ENCODE data around the gene C10orf62.

The C10orf62 gene

DNA sequence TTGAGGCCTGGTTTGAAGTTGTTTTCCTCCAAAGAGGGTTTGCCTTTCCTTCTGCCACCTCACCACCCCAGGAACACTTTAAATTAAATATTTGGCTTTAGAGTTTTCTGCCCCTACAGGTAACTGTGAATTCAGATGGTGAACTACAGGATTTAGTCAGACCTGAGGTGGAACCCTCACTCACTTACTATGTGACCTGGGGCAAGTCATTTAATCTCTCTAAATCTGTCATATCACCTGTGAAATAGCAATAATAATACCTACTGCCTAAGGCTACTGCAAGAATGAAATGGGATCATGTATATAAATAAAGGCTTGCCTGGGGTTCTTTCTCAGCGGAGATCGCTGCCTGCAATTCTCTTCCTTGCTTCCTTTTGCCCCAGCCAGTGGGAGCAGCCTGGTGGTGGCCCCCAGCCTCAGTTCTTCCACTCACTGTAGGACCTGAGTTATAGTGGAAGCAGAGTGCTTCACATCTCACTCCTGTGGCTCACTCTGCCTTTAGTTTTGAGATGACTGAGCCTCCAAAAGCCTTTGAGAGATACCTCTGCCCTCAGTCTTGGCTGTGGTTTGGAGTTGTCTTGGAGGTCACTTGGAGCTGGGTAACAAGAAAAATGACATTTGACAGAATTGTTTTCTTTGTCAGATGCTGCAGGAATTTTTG is 23.1 kb upstream of the C10orf62 start:
- no peak for DNase-seq

DNA sequence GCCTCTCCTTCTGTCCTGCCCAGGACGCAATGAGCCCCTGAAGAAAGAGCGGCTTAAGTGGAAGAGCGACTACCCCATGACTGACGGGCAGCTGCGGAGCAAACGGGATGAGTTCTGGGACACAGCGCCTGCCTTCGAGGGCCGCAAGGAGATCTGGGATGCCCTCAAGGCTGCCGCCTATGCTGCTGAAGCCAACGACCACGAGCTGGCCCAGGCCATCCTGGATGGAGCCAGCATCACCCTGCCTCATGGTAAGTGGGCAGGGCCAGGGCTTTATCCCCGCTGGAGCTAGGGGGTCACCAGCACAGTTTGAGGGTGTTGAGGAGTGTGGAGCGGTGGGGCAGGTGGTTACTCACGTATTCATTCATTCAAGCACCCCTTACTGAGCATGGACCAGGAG is 21.6 kb upstream of the C10orf62 start:
- Histone ChIP-seq H3K27me3 (replicated peaks; ENCODE audit: control insufficient read depth, insufficient read depth, low read length, poor library complexity, severe bottlenecking) (no peaks in the 10 kb centered on the region), H3K4me3 (ENCODE audit: insufficient read depth, low read depth, low read length, poor library complexity, severe bottlenecking) (no peak overlapping the region), H3K4me1 (ENCODE audit: control insufficient read depth, insufficient read depth, low read length, poor library complexity, severe bottlenecking) (no peaks in the 10 kb centered on the region), H3K27ac (ENCODE audit: insufficient read depth, low read length, poor library complexity, severe bottlenecking) (no peak overlapping the region), H3K36me3 (ENCODE audit: control insufficient read depth, insufficient read depth, low read length) (no peaks in the 10 kb centered on the region), H3K9me3 (ENCODE audit: control insufficient read depth, low read length) (no peaks in the 10 kb centered on the region)
- DNase-seq = no peak

More for the DNA sequence above, 23.1 kb upstream of the C10orf62 start:
- Histone ChIP-seq H3K9me3 (ENCODE audit: control insufficient read depth, low read length) (no peaks in the 10 kb centered on the region), H3K27me3 (replicated peaks; ENCODE audit: control insufficient read depth, insufficient read depth, low read length, poor library complexity, severe bottlenecking) (no peaks in the 10 kb centered on the region), H3K4me1 (ENCODE audit: control insufficient read depth, insufficient read depth, low read length, poor library complexity, severe bottlenecking) (no peaks in the 10 kb centered on the region), H3K27ac (ENCODE audit: insufficient read depth, low read length, poor library complexity, severe bottlenecking) (no peak overlapping the region), H3K4me3 (ENCODE audit: insufficient read depth, low read depth, low read length, poor library complexity, severe bottlenecking) (no peak overlapping the region), H3K36me3 (ENCODE audit: control insufficient read depth, insufficient read depth, low read length) (no peaks in the 10 kb centered on the region)

DNA sequence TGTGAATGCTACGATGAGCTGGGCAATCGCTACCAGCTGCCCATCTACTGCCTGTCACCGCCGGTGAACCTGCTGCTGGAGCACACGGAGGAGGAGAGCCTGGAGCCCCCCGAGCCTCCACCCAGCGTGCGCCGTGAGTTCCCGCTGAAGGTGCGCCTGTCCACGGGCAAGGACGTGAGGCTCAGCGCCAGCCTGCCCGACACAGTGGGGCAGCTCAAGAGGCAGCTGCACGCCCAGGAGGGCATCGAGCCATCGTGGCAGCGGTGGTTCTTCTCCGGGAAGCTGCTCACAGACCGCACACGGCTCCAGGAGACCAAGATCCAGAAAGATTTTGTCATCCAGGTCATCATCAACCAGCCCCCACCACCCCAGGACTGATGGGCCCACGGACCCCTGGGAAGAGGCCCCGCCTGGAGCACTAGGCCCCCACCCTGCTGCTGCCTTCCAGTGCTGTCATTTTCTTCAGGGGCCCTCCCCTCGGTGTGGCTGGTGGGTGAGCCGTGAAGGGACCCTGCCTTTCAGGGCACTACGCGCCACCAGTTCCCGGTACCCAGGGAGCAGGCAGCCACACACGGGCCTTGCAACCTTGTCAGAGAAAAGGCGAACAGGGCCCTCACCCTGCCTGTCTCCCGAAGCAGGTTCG is 19.3 kb upstream of the C10orf62 start:
- Histone ChIP-seq H3K27ac (ENCODE audit: insufficient read depth, low read length, poor library complexity, severe bottlenecking) (no peak overlapping the region), H3K4me1 (ENCODE audit: control insufficient read depth, insufficient read depth, low read length, poor library complexity, severe bottlenecking) (no peaks in the 10 kb centered on the region), H3K36me3 (ENCODE audit: control insufficient read depth, insufficient read depth, low read length) (no peaks in the 10 kb centered on the region), H3K9me3 (ENCODE audit: control insufficient read depth, low read length) (no peaks in the 10 kb centered on the region), H3K27me3 (replicated peaks; ENCODE audit: control insufficient read depth, insufficient read depth, low read length, poor library complexity, severe bottlenecking) (no peaks in the 10 kb centered on the region), H3K4me3 (ENCODE audit: insufficient read depth, low read depth, low read length, poor library complexity, severe bottlenecking) (no peak overlapping the region)
- no peak for DNase-seq

DNA sequence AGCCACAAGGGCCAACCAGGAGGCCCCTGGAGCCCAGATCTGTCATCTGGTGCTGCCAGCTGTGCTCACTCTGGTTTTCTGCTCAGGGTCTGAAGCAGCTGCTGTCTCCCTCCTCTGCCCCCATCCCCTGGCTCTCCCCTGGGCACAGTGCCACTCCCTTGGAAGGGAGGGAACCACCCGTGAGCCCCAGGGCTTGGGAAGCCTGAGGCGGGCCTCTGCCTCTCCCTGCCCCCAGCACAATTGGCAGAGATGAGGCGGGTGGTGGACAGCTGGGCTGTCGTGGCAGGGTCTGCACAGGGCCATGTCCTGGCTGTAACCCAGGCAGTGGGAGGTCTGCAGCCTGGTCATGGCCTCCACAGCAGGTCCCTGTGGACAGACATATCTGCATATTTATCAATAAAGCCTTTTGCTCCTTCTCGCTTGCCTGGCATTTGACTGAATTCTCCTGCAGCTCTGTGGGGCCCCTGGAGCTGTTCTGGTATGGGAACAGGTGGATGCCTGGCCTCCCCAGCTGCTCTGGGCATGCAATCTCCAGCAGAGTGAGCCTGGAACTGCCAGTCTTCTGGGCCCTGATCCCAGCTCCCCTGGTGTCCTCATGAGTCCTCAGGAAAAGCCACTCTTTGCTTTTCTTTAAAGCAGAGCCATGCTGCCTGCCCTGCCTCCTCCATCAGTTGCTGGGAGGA is 18.6 kb upstream of the C10orf62 start:
- DNase-seq = no peak
- H3K27ac ChIP-seq (ENCODE audit: insufficient read depth, low read length, poor library complexity, severe bottlenecking) = no peak overlapping the region
- H3K36me3 ChIP-seq (ENCODE audit: control insufficient read depth, insufficient read depth, low read length) = no peaks in the 10 kb centered on the region

DNA sequence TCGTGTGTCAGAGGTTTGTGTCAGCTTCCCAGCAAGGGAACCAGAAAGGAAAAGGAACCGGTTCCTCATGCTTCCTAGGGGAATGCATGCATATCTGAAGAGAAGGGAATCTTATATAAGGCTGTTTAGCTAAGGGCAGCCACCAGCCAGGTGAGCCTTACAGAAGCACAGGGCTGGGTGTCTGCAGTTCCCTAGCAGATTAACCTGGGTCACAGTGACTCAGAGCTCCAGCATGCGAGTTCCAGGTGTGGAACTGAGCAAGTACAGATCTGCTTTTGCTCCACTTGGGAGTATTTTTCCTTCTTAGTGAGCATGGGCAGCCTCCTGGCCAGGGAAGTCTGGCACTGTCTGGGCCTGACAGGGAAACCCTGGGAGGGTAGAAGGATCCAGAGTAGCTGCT is 17.9 kb upstream of the C10orf62 start:
- H3K27me3 ChIP-seq (replicated peaks; ENCODE audit: control insufficient read depth, insufficient read depth, low read length, poor library complexity, severe bottlenecking) = no peaks in the 10 kb centered on the region
- H3K4me3 ChIP-seq (ENCODE audit: insufficient read depth, low read depth, low read length, poor library complexity, severe bottlenecking) = no peak overlapping the region
- no peak for DNase-seq
- H3K36me3 ChIP-seq (ENCODE audit: control insufficient read depth, insufficient read depth, low read length) = no peaks in the 10 kb centered on the region
- H3K4me1 ChIP-seq (ENCODE audit: control insufficient read depth, insufficient read depth, low read length, poor library complexity, severe bottlenecking) = no peaks in the 10 kb centered on the region
- H3K9me3 ChIP-seq (ENCODE audit: control insufficient read depth, low read length) = no peaks in the 10 kb centered on the region
- H3K27ac ChIP-seq (ENCODE audit: insufficient read depth, low read length, poor library complexity, severe bottlenecking) = no peak overlapping the region

More for the DNA sequence above, 18.6 kb upstream of the C10orf62 start:
- H3K4me1 ChIP-seq (ENCODE audit: control insufficient read depth, insufficient read depth, low read length, poor library complexity, severe bottlenecking) = no peaks in the 10 kb centered on the region
- no peak overlapping the region for H3K4me3 ChIP-seq (ENCODE audit: insufficient read depth, low read depth, low read length, poor library complexity, severe bottlenecking)
- no peaks in the 10 kb centered on the region for H3K9me3 ChIP-seq (ENCODE audit: control insufficient read depth, low read length)
- H3K27me3 ChIP-seq (replicated peaks; ENCODE audit: control insufficient read depth, insufficient read depth, low read length, poor library complexity, severe bottlenecking) = no peaks in the 10 kb centered on the region

DNA sequence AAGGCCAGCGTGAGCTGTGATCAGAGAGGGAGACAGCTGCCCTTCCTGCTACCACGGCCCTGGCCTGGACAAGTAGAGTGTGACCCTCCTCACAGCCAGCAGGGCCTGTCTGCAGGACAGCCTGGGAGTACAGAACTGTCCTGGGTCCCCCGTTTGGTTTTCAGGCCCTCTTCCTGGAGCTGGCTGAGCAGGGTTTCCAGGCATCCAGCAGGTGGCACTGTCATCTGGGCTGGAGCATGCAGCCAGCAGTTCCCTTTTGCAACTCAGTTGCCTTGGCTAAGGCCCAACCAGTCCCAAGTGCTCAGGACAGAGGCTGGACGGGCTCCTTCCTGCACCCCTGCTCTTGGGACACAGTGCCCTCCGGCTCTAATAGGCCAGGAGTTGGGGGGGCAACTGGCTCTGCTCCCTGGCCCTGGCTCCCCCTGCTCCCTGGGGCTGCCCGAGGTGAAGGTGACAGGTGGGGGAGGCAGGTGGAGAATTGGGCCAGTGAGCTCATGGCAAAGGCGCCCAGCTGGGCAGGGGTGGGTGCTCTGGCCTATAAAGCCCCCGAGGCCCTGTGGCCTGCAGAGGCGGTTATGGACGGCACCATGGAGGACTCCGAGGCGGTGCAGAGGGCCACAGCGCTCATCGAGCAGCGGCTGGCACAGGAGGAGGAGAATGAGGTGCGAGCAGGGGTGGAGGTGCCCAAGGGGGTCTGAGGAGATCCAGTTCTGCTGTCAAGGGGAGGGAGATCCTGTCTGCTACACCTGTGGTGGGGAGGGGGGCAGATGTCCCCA is 17.1 kb upstream of the C10orf62 start, which contains the start of gene ANKRD2:
ANKRD2 (plus strand) TSS at position 566 of the 776 bp plus-strand sequence; CDS start at position 576, 10 bp downstream.
- Histone ChIP-seq H3K27me3 (replicated peaks; ENCODE audit: control insufficient read depth, insufficient read depth, low read length, poor library complexity, severe bottlenecking) (no peaks in the 10 kb centered on the region), H3K27ac (ENCODE audit: insufficient read depth, low read length, poor library complexity, severe bottlenecking) (no peak within 1 kb of the TSS), H3K4me1 (ENCODE audit: control insufficient read depth, insufficient read depth, low read length, poor library complexity, severe bottlenecking) (no peaks in the 10 kb centered on the region), H3K4me3 (ENCODE audit: insufficient read depth, low read depth, low read length, poor library complexity, severe bottlenecking) (no peak within 1 kb of the TSS), H3K36me3 (ENCODE audit: control insufficient read depth, insufficient read depth, low read length) (no peaks in the 10 kb centered on the region), H3K9me3 (ENCODE audit: control insufficient read depth, low read length) (no peaks in the 10 kb centered on the region)
- peak in 1 of 3 donors; percentile 11 for DNase-seq

DNA sequence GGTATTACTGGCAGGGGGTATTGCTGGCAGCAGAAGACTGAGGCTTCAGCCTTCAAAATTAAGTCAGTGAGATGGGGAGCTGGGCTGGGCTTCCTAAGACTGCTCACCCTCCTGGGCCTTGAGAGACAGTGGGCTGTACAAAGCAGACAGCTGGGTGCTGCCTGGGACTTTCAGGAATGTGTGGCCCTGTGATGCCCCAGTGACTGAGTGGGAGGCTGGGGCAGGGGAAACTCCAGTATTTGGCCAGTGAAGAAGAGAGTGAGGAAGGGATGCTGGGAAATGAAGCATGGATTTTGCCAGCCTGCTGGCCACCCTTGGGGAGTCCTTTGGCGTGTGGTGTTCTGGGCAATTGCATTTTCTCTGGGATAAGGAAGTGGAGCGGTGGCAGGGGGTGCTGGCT is 16.5 kb upstream of the C10orf62 start:
- Histone ChIP-seq H3K4me3 (ENCODE audit: insufficient read depth, low read depth, low read length, poor library complexity, severe bottlenecking) (no peak overlapping the region), H3K4me1 (ENCODE audit: control insufficient read depth, insufficient read depth, low read length, poor library complexity, severe bottlenecking) (no peaks in the 10 kb centered on the region), H3K27ac (ENCODE audit: insufficient read depth, low read length, poor library complexity, severe bottlenecking) (no peak overlapping the region), H3K9me3 (ENCODE audit: control insufficient read depth, low read length) (no peaks in the 10 kb centered on the region), H3K27me3 (replicated peaks; ENCODE audit: control insufficient read depth, insufficient read depth, low read length, poor library complexity, severe bottlenecking) (no peaks in the 10 kb centered on the region), H3K36me3 (ENCODE audit: control insufficient read depth, insufficient read depth, low read length) (no peaks in the 10 kb centered on the region)
- no peak for DNase-seq

DNA sequence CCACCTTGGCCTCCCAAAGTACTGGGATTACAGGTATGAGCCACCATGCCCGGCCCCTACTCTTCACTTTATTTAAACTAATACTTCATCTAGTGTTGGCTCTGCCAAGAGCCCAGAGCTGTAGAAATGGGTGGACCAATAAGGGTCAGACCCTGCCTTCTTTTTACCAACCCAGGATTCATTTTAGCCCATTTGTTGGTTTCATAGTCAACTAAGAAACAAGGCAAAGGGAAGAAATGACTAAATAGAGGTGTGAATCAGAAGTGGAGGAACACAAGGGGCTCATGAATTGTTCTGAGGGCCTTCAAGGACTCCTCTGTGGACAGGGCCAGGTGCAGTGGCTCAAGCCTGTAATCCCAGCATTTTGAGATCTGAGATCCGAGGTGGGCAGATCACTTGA is 15.8 kb upstream of the C10orf62 start:
- no peaks in the 10 kb centered on the region for H3K27me3 ChIP-seq (replicated peaks; ENCODE audit: control insufficient read depth, insufficient read depth, low read length, poor library complexity, severe bottlenecking)
- H3K36me3 ChIP-seq (ENCODE audit: control insufficient read depth, insufficient read depth, low read length) = no peaks in the 10 kb centered on the region

DNA sequence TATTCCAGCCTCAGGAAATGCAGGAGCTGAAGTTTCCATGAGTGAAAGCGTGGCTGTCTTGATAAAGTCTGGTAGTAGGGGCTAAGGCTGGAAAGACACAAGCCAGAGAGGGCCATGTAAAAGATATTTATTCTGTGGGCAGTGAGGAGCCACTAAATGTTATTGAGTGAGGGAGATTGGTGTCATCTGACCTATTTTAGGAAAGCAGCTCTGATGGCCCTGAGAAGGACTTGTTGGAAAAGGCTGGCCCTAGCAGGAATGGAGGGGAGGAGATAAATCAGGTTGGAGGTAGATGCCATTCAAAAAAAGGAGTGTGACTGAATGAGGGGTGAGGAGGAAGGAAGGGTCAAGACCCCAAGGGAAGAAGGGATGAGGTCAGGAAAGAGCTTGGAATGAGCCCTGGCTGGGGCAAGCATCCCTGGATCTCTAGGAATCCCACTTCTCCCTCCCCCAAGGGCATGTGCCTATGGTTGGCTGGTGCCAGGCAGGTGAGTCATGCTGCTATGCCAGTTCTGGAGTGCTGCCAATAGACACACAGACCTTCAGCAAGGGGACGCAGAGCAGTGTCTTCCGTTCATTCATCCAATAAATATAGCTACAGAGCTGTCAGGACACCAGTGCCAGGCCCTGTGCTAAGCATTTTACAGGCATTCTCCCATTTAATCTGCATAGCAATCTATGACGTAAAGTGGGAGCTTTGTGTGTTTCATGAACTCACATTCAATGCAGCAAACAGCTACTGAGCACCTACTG is 15.0 kb upstream of the C10orf62 start:
- DNase-seq = no peak
- Histone ChIP-seq H3K4me3 (ENCODE audit: insufficient read depth, low read depth, low read length, poor library complexity, severe bottlenecking) (no peak overlapping the region), H3K36me3 (ENCODE audit: control insufficient read depth, insufficient read depth, low read length) (no peaks in the 10 kb centered on the region), H3K27ac (ENCODE audit: insufficient read depth, low read length, poor library complexity, severe bottlenecking) (no peak overlapping the region), H3K27me3 (replicated peaks; ENCODE audit: control insufficient read depth, insufficient read depth, low read length, poor library complexity, severe bottlenecking) (no peaks in the 10 kb centered on the region), H3K9me3 (ENCODE audit: control insufficient read depth, low read length) (no peaks in the 10 kb centered on the region), H3K4me1 (ENCODE audit: control insufficient read depth, insufficient read depth, low read length, poor library complexity, severe bottlenecking) (no peaks in the 10 kb centered on the region)

More for the DNA sequence above, 15.8 kb upstream of the C10orf62 start:
- H3K4me3 ChIP-seq (ENCODE audit: insufficient read depth, low read depth, low read length, poor library complexity, severe bottlenecking) = no peak overlapping the region
- DNase-seq = no peak
- H3K4me1 ChIP-seq (ENCODE audit: control insufficient read depth, insufficient read depth, low read length, poor library complexity, severe bottlenecking) = no peaks in the 10 kb centered on the region
- no peak overlapping the region for H3K27ac ChIP-seq (ENCODE audit: insufficient read depth, low read length, poor library complexity, severe bottlenecking)
- no peaks in the 10 kb centered on the region for H3K9me3 ChIP-seq (ENCODE audit: control insufficient read depth, low read length)
